Activated CD8-positive, alpha-beta memory T cell treated with anti-CD3 and anti-CD28 coated beads for 36 hours (primary cell): ENCODE results near the gene KCNN4. TPM values are rescaled to one million over a fixed set of nuclear protein-coding genes. Genes with fewer than 3 reads are reported as not detected.

ENCODE experiments used
- CTCF ChIA-PET: fragments of 350-600 bp; sonication (Branson Sonifier 250); formaldehyde crosslinking; loops from one replicate; lab custom pipeline; 2021; ENCODE audit warnings: antibody characterized with exemption; lab: Charles Lee
- POLR2A ChIA-PET: fragments of 350-600 bp; sonication (Branson Sonifier 250); formaldehyde crosslinking; loops from one replicate; lab custom pipeline; 2021; ENCODE audit warnings: antibody characterized with exemption; lab: Charles Lee
- total RNA-seq, 2 experiments: library from RNA; stranded (reverse); gene quantifications; one replicate each; pipeline ENCODE4 v1.2.3, GENCODE V29; 2021

KCNN4 gene
- total RNA-seq, 2 experiments from 2014 or later = 83.8 to 89.2 TPM

DNA sequence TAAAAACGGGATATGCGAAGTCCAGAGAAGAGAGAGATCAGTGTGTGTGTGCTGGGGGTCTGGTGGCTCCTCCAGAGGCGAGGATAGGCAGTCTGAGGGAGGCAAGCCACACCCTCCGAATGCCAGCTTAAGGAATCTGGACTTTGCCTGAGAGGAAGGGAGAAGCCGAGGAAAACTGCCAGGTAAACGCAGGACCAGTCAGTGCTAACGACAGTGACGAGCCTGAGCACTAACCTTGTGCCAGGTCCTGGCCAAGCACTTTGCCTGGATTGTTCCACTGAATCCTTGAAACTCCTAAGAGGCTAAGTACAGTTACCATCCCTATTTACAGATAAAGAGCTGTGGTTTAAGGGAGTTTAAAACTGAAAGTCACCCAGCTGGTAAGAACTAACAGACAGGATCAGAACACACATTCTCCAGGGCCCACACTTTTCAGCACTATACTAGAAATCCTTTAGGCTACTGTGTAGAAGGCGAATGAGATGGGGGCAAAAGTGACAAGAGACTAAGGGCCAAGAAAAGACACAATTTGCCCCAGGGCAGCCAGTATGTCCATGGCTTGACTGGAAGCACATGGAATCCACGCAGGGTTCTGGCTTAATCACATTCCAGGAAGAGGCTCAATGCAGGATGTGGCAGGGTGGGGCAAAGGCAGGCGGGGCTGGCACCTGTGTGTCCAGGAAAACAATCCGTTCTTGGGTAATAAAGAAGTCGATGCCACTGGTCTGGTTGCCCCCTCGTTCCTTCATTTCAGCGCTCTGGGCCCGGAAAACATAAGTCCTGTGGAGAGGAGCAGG is 41.1 kb downstream of the KCNN4 start:
- CTCF ChIA-PET = interaction anchor here (0.6 kb wide), 1 partner anchor 37 kb away, joined by 3 read pairs; no protein-coding TSS in a partner anchor
- POLR2A ChIA-PET = interaction anchor here (0.7 kb wide), 1 partner anchor 10 kb away, joined by 3 read pairs; no protein-coding TSS in a partner anchor

GRCh38 chr19:43738780-43739211 is 42.0 kb downstream of the KCNN4 start:
- POLR2A ChIA-PET = interaction anchor here (0.7 kb wide), 1 partner anchor 9 kb away, joined by 3 read pairs; no protein-coding TSS in a partner anchor
- CTCF ChIA-PET = interaction anchor here (0.6 to 1.4 kb wide), 3 partner anchors 27 to 41 kb away, joined by 3 to 4 read pairs (median 3); no protein-coding TSS in a partner anchor

- CTCF ChIA-PET = interaction anchor here (1.4 kb wide), 1 partner anchor 10 kb away, joined by 5 read pairs; no protein-coding TSS in a partner anchor
These were observed 44.8 kb downstream of the KCNN4 start for GRCh38 chr19:43735957-43736356.

GRCh38 chr19:43735013-43735412 is 45.8 kb downstream of the KCNN4 start:
- ChIA-PET POLR2A (no interaction called here), CTCF (interaction anchor here (1.8 kb wide), 1 partner anchor 10 kb away, joined by 4 read pairs; no protein-coding TSS in a partner anchor)

More at GRCh38 chr19:43735957-43736356, 44.8 kb downstream of the KCNN4 start:
- POLR2A ChIA-PET = interaction anchor here (1.0 kb wide), 1 partner anchor 66 kb away, joined by 5 read pairs; the partner anchor contains the start of gene PLAUR

GRCh38 chr19:43731846-43732245 is 48.9 kb downstream of the KCNN4 start:
- CTCF ChIA-PET = interaction anchor here (0.6 to 1.2 kb wide), 4 partner anchors 10 to 199 kb away, joined by 3 to 4 read pairs (median 4); partner anchors contain the start of gene ZNF575
- POLR2A ChIA-PET = no interaction called here

GRCh38 chr19:43731346-43731745 is 49.4 kb downstream of the KCNN4 start:
- ChIA-PET CTCF (interaction anchor here (0.9 kb wide), 1 partner anchor 14 kb away, joined by 4 read pairs; no protein-coding TSS in a partner anchor), POLR2A (no interaction called here)

DNA sequence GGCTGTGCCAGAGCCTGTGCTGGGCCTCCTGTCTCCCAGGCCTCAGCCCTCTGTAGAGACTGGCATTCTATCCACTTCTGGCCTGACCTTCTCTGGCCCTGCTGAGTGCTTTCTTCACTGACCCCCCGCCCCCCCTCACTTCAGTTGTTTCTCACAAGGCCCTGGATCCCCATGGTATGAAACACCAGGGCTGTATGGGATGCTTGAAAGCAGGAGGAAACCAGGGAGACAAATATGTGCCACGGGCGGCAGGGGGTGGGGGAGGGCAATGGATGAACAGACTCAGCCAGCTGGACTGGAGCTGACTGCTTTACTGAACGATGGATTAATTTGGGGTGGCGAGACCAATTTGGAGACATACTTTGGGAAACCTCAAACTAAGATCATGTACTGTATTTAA is 50.9 kb downstream of the KCNN4 start:
- ChIA-PET CTCF (no interaction called here), POLR2A (interaction anchor here (0.6 kb wide), 1 partner anchor 9 kb away, joined by 3 read pairs; no protein-coding TSS in a partner anchor)

- ChIA-PET CTCF (no interaction called here), POLR2A (no interaction called here)
These were observed 53.2 kb downstream of the KCNN4 start for GRCh38 chr19:43727593-43727853.

DNA sequence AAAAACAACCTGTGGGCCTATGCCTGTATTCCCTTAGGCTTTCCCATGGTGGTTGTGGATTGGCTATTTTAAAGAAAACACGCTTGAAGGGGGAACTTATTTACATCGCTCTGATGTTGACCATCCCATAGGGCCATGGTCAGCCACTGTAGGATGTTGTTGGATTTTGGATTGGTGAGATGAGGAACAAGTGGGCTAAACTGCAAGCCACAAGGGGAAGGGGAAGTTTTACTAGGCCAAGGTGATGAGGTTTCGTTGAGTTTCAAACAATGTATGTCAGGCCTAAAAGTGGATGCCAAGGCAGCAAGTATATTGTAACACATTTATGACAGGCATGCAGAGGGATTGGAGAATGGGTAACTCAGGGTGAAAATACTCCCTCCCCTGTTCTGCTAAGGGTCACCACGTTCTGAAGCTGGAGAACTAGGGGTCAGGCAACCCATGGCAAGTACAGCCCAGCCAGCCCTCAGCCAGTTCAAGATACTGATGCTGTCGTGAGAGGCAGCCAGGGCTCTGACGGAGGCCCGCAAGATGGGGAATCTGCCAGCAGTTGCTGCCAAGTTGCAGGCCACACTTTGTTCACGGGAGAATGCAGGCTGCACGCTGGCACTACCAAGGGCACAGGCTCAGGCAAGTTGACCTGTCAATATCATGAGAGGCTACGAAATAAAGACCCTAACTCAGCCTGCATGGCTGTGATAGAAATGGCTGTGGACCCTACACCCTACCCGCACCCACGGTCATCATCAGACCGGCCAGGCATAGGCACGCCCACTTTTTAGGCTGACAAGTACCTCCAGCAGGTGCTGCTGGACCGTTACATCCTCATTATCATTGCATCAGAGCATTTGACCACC is 53.8 kb downstream of the KCNN4 start:
- ChIA-PET CTCF (no interaction called here), POLR2A (interaction anchor here (0.6 kb wide), 1 partner anchor 10 kb away, joined by 3 read pairs; no protein-coding TSS in a partner anchor)

GRCh38 chr19:43725468-43725867 is 55.3 kb downstream of the KCNN4 start:
- POLR2A ChIA-PET = no interaction called here
- CTCF ChIA-PET = interaction anchor here (0.6 to 0.9 kb wide), 3 partner anchors 21 to 255 kb away, joined by 3 read pairs; no protein-coding TSS in a partner anchor

- CTCF ChIA-PET = interaction anchor here (0.6 to 0.9 kb wide), 3 partner anchors 20 to 254 kb away, joined by 3 read pairs; no protein-coding TSS in a partner anchor
- POLR2A ChIA-PET = interaction anchor here (0.6 kb wide), 1 partner anchor 140 kb away, joined by 5 read pairs; no protein-coding TSS in a partner anchor
These were observed 55.9 kb downstream of the KCNN4 start for GRCh38 chr19:43724896-43725295.

DNA sequence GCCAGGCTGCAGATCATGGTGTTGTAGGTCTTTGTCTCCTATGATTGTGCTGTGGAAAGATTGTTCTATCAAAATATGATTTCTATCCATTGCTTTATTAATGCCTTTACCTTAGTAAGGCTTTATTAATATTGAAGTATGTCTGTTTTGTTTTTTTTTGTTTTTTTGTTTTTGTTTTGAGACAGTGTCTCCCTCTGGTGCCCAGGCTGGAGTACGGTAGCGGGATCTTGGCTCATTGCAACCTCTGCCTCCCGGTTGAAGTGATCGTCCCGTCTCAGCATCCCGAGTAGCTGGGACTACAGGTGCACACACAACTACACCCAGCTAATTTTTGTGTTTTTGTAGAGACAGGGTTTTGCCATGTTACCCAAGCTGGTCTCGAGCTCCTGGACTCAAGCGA is 57.2 kb downstream of the KCNN4 start:
- ChIA-PET POLR2A (no interaction called here), CTCF (interaction anchor here (0.7 to 1.0 kb wide), 2 partner anchors 49 to 129 kb away, joined by 3 read pairs; no protein-coding TSS in a partner anchor)

GRCh38 chr19:43721469-43722048 is 59.2 kb downstream of the KCNN4 start:
- ChIA-PET CTCF (interaction anchor here (0.6 kb wide), 1 partner anchor 14 kb away, joined by 4 read pairs; no protein-coding TSS in a partner anchor), POLR2A (no interaction called here)

DNA sequence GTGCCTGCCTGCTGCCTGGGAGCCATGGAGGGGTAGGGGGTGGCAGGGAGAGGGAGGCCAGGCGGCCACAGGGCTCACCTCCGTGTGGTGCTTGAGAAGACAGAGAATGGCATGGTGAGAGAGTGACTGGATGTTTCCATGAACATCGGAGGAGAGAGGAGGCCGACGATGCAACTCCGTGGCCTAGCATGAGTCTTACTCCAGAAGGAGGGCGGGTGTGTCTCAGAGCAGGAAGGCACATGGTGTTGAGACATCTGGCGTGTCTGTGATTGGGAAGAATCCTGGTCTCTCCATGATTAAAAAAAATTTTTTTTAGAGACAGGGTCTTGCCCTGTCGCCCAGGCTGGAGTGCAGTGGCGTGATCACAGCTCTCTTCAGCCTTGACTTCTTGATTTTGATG is 59.8 kb downstream of the KCNN4 start:
- ChIA-PET POLR2A (no interaction called here), CTCF (no interaction called here)

DNA sequence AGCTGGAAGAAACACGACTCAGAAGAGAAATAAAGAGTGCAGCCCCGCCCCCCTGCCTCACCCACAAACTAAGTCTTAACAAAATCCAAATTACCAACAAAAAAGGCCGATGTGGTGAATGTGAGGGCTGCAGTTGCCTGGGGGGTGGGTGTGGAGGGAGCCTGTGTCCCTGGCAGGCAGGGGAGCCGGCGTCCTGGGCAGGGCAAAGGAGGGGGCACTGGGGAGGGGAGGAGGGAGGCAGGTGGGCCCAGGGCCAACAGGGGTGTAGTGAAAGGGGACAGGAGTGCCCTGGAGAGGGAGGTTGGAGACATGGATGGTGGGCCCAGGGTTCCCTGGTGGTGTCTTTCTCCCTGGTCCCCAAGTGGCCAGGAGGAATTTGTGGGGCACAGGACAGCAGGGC is 60.9 kb downstream of the KCNN4 start:
- POLR2A ChIA-PET = no interaction called here

DNA sequence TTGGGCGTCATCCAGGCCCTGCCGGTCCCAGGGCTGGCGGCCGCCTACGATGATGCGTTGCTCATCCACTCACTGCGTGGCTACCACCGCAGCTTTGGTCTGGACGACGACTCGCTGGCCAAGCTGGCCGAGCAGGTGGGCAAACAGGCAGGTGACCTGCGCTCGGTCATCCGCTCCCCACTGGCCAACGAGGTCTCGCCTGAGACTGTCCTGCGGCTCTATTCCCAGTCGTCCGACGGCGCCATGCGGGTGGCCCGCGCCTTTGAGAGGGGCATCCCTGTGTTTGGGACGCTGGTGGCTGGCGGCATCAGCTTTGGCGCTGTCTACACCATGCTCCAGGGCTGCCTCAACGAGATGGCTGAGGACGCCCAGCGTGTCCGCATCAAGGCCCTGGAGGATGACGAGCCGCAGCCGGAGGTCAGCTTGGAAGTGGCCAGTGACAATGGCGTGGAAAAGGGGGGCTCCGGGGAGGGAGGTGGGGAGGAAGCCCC is 61.4 kb downstream of the KCNN4 start:
- ChIA-PET CTCF (no interaction called here), POLR2A (no interaction called here)

More for the DNA sequence above, 60.9 kb downstream of the KCNN4 start:
- CTCF ChIA-PET = no interaction called here

- ChIA-PET POLR2A (no interaction called here), CTCF (no interaction called here)
These were observed 62.0 kb downstream of the KCNN4 start for GRCh38 chr19:43718627-43719377.
